Measurements from ENCODE around the gene MAPRE3. TPM values are rescaled to one million over a fixed set of nuclear protein-coding genes. Genes with fewer than 3 reads are reported as not detected.
A peak's percentile ranks its signal among the peaks of the same experiment; 100 is the strongest.

MAPRE3 gene
- total and polyA plus RNA-seq, 9 of the 15 experiments (the other 6 are each of a cell fraction or from before 2014, with no cell fraction given), result 0.70 to 43.2 (median 12.6) TPM

DNA sequence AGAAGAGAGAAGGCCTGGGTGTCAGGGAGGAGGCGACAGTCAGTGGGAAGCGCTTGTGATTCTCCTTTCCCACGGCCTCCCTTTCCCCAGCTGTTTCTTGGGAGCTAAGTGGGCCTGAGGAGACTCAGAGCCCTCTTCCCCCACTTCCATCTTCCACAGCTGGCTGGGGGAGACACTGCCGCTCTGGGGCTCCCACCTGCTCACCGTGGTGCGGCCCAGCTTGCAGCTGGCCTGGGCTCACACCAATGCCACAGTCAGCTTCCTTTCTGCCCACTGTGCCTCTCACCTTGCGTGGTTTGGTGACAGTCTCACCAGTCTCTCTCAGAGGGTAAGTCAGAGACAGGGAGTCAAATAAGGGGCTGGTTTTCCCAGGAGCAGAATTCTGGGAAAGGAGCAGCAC is 69.4 kb downstream of the MAPRE3 start:
- Histone ChIP-seq H2AFZ (ENCODE audit: low read depth, low read length) (no peak overlapping the region), H4K20me1 (replicated peaks; ENCODE audit: control insufficient read depth, insufficient read depth, low read length) (no peaks in the 10 kb centered on the region), H3K36me3 (ENCODE audit: control insufficient read depth, insufficient read depth, low read length) (peaks cover 88% of the 10 kb centered on the region), H3K79me2 (ENCODE audit: control insufficient read depth, insufficient read depth, low read length) (peaks cover 8% of the 10 kb centered on the region), H3K27ac (ENCODE audit: extremely low read depth, low read depth, low read length) (no peak overlapping the region), H3K4me2 (ENCODE audit: insufficient read depth, low read length) (no peak overlapping the region), H3K9me3 (replicated peaks; ENCODE audit: control insufficient read depth, insufficient read depth, low read depth, low read length) (no peaks in the 10 kb centered on the region), H3K4me1 (replicated peaks in 1 of 2; ENCODE audit: control insufficient read depth in 2 of 2, insufficient read depth in 2 of 2, low read length in 2 of 2) (no peaks in the 10 kb centered on the region; a peak in 1 of 5 replicates), H3K9me1 (ENCODE audit: control insufficient read depth, insufficient read depth, low read length) (peaks cover 9% of the 10 kb centered on the region), H3K27me3 (ENCODE audit: control insufficient read depth in 2 of 2, insufficient read depth in 2 of 2, low read length in 2 of 2) (no peaks in the 10 kb centered on the region), H3K4me3 (no peak overlapping the region), H3K9ac (ENCODE audit: insufficient read depth in 1 of 2, low read depth in 2 of 2, low read length in 2 of 2) (0 out of 4 replicates have a peak overlapping the region, but pooled peaks of 1 of the 2 experiments have one; percentile 38)
- ChIA-PET CTCF (ENCODE audit: low intra/inter-chr PET ratio) (no interaction called here), POLR2A (interaction anchor here (0.6 to 1.8 kb wide), 15 partner anchors 9 to 653 kb away, joined by 3 to 8 read pairs (median 3); partner anchors contain the start of genes AGBL5 and KHK)
- no TSS peak for BruUV-seq (replicated peaks)
- in situ Hi-C loops (cut with MboI) (no loop called here), intact Hi-C loops (cut with micrococcal nuclease) (no loop called here)
- FAIRE-seq, result no peak
- WGBS (ENCODE audit: insufficient coverage, low coverage, missing lambda C conversion rate), result 89% methylated on average over 7 of the region's 7 CpGs
- ATAC-seq, result no peak
- no peak for DNase-seq (ENCODE audit: extremely low read depth in 1 of 4, low spot score in 3 of 4)
- TF ChIP-seq POLR2G (IDR thresholded peaks at IDR 0.05; ENCODE audit: low read depth, low read length), result peak; percentile 51; the same call in 1 of the 2 replicates
- TF ChIP-seq TAF9B (IDR thresholded peaks at IDR 0.05; ENCODE audit: partially characterized antibody), result no peak
- no peak for TF ChIP-seq CSDE1 (IDR thresholded peaks at IDR 0.05)
- no peak for TF ChIP-seq ETV6 (IDR thresholded peaks at IDR 0.05; ENCODE audit: borderline replicate concordance in 1 of 2, low read depth in 2 of 2, low read length in 1 of 2)
- TF ChIP-seq ETV6 (CRISPR knock-in tag; IDR thresholded peaks at IDR 0.05; ENCODE audit: borderline replicate concordance), result no peak
- no peak for TF ChIP-seq JUND (IDR thresholded peaks at IDR 0.05; ENCODE audit: borderline replicate concordance, low read depth, low read length)
- TF ChIP-seq JUND (tag; IDR thresholded peaks at IDR 0.05; ENCODE audit: borderline replicate concordance, low read depth, low read length), result no peak
- no peak for TF ChIP-seq MAFG (tag; conservative IDR thresholded peaks at IDR 0.05)
- TF ChIP-seq JUNB (CRISPR knock-in tag; conservative IDR thresholded peaks at IDR 0.05), result no peak
- TF ChIP-seq RBM22 (IDR thresholded peaks at IDR 0.05; ENCODE audit: low read depth, low read length, poor library complexity, severe bottlenecking), result peak; percentile 15
- no peak for TF ChIP-seq ZBED1 (IDR thresholded peaks at IDR 0.05)
- TF ChIP-seq, protein P1, sequence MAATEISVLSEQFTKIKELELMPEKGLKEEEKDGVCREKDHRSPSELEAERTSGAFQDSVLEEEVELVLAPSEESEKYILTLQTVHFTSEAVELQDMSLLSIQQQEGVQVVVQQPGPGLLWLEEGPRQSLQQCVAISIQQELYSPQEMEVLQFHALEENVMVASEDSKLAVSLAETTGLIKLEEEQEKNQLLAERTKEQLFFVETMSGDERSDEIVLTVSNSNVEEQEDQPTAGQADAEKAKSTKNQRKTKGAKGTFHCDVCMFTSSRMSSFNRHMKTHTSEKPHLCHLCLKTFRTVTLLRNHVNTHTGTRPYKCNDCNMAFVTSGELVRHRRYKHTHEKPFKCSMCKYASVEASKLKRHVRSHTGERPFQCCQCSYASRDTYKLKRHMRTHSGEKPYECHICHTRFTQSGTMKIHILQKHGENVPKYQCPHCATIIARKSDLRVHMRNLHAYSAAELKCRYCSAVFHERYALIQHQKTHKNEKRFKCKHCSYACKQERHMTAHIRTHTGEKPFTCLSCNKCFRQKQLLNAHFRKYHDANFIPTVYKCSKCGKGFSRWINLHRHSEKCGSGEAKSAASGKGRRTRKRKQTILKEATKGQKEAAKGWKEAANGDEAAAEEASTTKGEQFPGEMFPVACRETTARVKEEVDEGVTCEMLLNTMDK (IDR thresholded peaks at IDR 0.05; ENCODE audit: borderline replicate concordance, insufficient read depth, low read depth, low read length, poor library complexity, severe bottlenecking), result no peak
- no peak for TF ChIP-seq NFE2 (IDR thresholded peaks at IDR 0.05; ENCODE audit: low read depth)
- TF ChIP-seq KDM5B (IDR thresholded peaks at IDR 0.05; ENCODE audit: insufficient replicate concordance, low read depth, low read length), result no peak
- no peak for TF ChIP-seq DIDO1 (tag; IDR thresholded peaks at IDR 0.05; ENCODE audit: low read depth)
- TF ChIP-seq RBFOX2 (IDR thresholded peaks at IDR 0.05; ENCODE audit: low read depth, low read length), result peak; percentile 59
- TF ChIP-seq ERF (CRISPR knock-in tag; IDR thresholded peaks at IDR 0.05), result no peak
- no peak for TF ChIP-seq ZNF124 (CRISPR knock-in tag; IDR thresholded peaks at IDR 0.05)
- no peak for TF ChIP-seq ZNF165 (CRISPR knock-in tag; IDR thresholded peaks at IDR 0.05; ENCODE audit: borderline replicate concordance)
- no peak for TF ChIP-seq NONO (IDR thresholded peaks at IDR 0.05; ENCODE audit: low read depth in 2 of 2, low read length in 1 of 2)
- TF ChIP-seq CHD1 (IDR thresholded peaks at IDR 0.05; ENCODE audit: low read length), result no peak
- TF ChIP-seq ZNF175 (CRISPR knock-in tag; IDR thresholded peaks at IDR 0.05; ENCODE audit: low read depth), result no peak

Measured in K562 (cell line).